Pancreas (tissue), 10 donors: ENCODE measurements around the gene NACC2. TPM values are rescaled to one million over a fixed set of nuclear protein-coding genes. Genes with fewer than 3 reads are reported as not detected.

ENCODE experiments used
- ATAC-seq, 4 donors: fragments of 200-7000 bp; cut with Tn5 transposase; one replicate each; pipeline versions ENCODE4 v1.8.0 to v1.9.1; 2020; ENCODE audit warnings: mild to moderate bottlenecking in 4 of 4, moderate library complexity in 4 of 4
- DNase-seq, 6 donors: peaks; one replicate each; pipeline ENCODE4 v3.0.0-alpha.2; 2020
- FAIRE-seq: peaks from 2 replicates; lab custom pipeline; 2012; peaks lifted over from hg19 to GRCh38; lab: Jason Lieb, UNC
- H3K27ac ChIP-seq, 4 donors: fragments of 200-600 bp; sonication (generic); 1 replicate in 3 of 4; 2 replicates in 1 of 4; pipeline versions ENCODE4 v1.5.0 to v1.8.0; 2020
- H3K27me3 ChIP-seq, 4 donors: fragments of 200-600 bp; one replicate each; pipeline ENCODE4 v1.8.0; 2021
- H3K36me3 ChIP-seq, 3 donors: fragments of 200-600 bp; sonication (generic) in 1 of 3; one replicate each; pipeline versions ENCODE4 v1.5.0 to v1.8.0; 2020 to 2021
- H3K4me1 ChIP-seq, 3 donors: fragments of 200-600 bp; one replicate each; pipeline ENCODE4 v1.8.0; 2021
- H3K4me3 ChIP-seq, 4 donors: fragments of 200-600 bp; sonication (generic) in 2 of 4; one replicate each; pipeline versions ENCODE4 v1.5.0 to v1.8.0; 2020 to 2021
- H3K9me3 ChIP-seq, 4 donors: fragments of 200-600 bp; one replicate each; pipeline ENCODE4 v1.8.0; 2021
- WGBS, 2 donors: extraction: QIAGEN DNeasy Blood & Tissue Kit; methylation state at CpG; one replicate each; pipeline ENCODE4 v1.1.7; 2013; 5-methylcytosine and 5-hydroxymethylcytosine counted together
- intact Hi-C, 3 donors: fragments of 100-400 bp; cut with DNase I; formaldehyde crosslinking; loops; one replicate each; pipeline versions ENCODE4 v1.11.1 to v1.14.2; 2022
- polyA plus RNA-seq, 2 donors: library from polyadenylated mRNA; stranded (reverse); fragments of 200-250 nt; gene quantifications; one replicate each; pipeline ENCODE4 v1.2.3, GENCODE V29; 2013
- total RNA-seq, 6 donors: library from RNA; stranded (reverse); fragmentation: NEBNext Ultra II Directional in 4 of 6; extraction: Animal tissue kit (Norgen Biotek cat#: 25700) in 4 of 6; gene quantifications; one replicate each; pipeline versions ENCODE4 v1.2.1 to v1.2.4, GENCODE V29; 2021 to 2023
- TF ChIP-seq, protein P1 (sequence below), 4 donors: fragments of 200-600 bp; sonication (generic) in 3 of 4; IDR thresholded peaks; one replicate each; pipeline versions ENCODE4 v1.5.0 to v1.8.0; 2021; ENCODE audit warnings: antibody characterized with exemption in 4 of 4
- donor health status: healthy with polysubstance abuse.
- donor health status: DM: no; HTN: no; CAD: no; lungs with moderate emphysema.
- donor health status: DM: no; HTN: no; CAD: no.
- donor health status: control.
- donor health status: control.
- donor health status: Bipolar disorder and iron deficiency.
- donor health status: DM: yes; HTN: yes; CAD: no.
- donor health status: DM: no; HTN: no; CAD: no.
- donor health status: DM: no; HTN: no; CAD: no.
- donor health status: DM: yes; HTN: yes; CAD: no.

Gene NACC2
- total and polyA plus RNA-seq, 8 donors = 4.3 to 12.4 (median 8.2) TPM

DNA sequence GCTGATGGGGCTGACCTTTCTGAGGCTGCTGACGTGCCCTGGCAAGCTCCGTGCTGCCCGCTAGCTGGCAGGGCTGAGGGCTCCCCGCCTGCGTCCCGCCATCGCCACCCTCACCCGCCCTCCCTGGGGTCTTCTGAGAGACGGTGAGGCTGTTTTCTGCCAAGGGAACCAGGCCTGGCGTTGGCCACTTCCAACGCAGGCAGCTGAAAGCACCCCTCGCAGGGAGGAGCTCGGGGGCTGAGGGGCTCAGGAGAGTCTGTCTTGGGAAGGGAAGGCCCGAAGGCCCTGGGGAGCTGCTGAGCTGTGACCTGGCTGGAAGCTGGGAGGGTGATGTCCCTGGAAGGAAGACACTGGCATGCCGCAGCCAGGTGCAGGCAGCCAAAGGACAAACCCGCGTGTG, 33.3 kb upstream of the NACC2 start:
- no peak for FAIRE-seq
- H3K27me3 ChIP-seq = no peaks in the 10 kb centered on the region
- H3K4me1 ChIP-seq = peaks cover 0 to 11% (median 10%) of the 10 kb centered on the region in 3 donors
- no peak for ATAC-seq
- TF ChIP-seq, protein P1, sequence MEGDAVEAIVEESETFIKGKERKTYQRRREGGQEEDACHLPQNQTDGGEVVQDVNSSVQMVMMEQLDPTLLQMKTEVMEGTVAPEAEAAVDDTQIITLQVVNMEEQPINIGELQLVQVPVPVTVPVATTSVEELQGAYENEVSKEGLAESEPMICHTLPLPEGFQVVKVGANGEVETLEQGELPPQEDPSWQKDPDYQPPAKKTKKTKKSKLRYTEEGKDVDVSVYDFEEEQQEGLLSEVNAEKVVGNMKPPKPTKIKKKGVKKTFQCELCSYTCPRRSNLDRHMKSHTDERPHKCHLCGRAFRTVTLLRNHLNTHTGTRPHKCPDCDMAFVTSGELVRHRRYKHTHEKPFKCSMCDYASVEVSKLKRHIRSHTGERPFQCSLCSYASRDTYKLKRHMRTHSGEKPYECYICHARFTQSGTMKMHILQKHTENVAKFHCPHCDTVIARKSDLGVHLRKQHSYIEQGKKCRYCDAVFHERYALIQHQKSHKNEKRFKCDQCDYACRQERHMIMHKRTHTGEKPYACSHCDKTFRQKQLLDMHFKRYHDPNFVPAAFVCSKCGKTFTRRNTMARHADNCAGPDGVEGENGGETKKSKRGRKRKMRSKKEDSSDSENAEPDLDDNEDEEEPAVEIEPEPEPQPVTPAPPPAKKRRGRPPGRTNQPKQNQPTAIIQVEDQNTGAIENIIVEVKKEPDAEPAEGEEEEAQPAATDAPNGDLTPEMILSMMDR (IDR thresholded peaks at IDR 0.05) = no peak
- H3K4me3 ChIP-seq = no peak overlapping the region
- WGBS, 2 donors = 80 to 88% methylated on average over 17 of the region's 17 CpGs
- DNase-seq = peak in 1 of 6 donors; percentile 65
- H3K36me3 ChIP-seq = no peaks in the 10 kb centered on the region
- H3K27ac ChIP-seq = no peak overlapping the region
- intact Hi-C loops = loop anchor here in 1 of 3 donors (10.0 kb wide), 1 partner anchor 154 kb away; no protein-coding TSS in a partner anchor
- H3K9me3 ChIP-seq = no peaks in the 10 kb centered on the region

DNA sequence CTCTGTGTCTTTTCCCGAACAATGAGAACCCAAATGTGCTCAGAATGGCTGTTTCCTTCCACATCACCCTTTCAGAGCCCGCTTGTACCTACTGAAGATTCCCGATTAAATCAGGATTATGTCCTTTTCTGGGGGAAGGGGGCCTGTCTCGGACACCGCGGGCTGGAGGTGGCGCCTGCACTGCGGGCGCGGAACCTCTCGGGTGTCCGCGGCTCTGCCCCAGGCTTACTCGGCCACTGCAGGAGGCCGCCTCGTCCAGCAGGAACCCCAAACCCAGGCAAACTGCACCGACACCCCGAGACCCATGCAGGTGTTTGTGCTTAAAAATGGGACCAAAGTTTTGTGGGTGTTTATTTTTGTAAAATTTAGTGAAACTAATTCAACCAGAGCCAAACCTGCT, 32.2 kb upstream of the NACC2 start:
- no peaks in the 10 kb centered on the region for H3K36me3 ChIP-seq
- H3K4me1 ChIP-seq = peaks cover 0 to 15% (median 10%) of the 10 kb centered on the region in 3 donors
- H3K27ac ChIP-seq = no peak overlapping the region
- peak in 1 of 6 donors; percentile 27 for DNase-seq
- intact Hi-C loops = loop anchor here in 1 of 3 donors (10.0 kb wide), 1 partner anchor 153 kb away; no protein-coding TSS in a partner anchor
- H3K4me3 ChIP-seq = no peak overlapping the region
- no peak for ATAC-seq
- H3K27me3 ChIP-seq = no peaks in the 10 kb centered on the region
- TF ChIP-seq, protein P1 (IDR thresholded peaks at IDR 0.05) = no peak
- H3K9me3 ChIP-seq = no peaks in the 10 kb centered on the region
- FAIRE-seq = no peak
- WGBS, 2 donors = 81 to 83% methylated on average over 18 of the region's 18 CpGs

DNA sequence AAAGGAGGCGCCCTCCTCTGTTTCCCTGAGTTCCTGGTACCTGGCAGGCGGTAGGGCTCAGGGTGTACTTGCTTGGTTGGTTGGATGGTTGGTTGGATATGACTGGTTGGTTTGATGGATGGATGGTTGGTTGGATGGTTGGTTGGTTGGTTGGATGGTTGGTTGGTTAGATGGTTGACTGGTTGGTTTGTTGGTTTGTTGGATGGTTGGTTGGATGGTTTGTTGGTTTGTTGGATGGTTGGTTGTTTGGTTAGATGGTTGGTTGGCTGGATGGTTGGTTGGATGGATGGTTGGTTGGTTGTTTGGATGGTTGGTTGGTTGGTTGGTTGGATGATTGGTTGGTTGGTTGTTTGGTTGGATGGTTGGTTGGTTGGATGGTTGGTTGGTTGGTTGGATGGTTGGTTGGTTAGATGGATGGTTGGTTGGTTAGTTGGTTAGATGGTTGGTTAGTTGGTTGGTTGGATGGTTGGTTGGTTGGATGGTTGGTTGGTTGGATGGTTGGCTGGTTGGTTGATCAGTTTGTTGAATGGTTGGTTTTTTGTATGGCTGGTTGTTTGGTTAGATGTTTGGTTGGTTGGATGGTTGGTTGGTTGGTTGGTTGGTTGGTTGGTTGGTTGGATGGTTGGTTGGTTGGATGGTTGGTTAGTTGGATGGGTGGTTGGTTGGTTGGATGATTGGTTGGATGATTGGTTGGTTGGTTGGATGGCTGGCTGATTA, 30.0 kb upstream of the NACC2 start:
- TF ChIP-seq, protein P1 (IDR thresholded peaks at IDR 0.05) = no peak
- no peaks in the 10 kb centered on the region for H3K9me3 ChIP-seq
- DNase-seq = no peak
- no peaks in the 10 kb centered on the region for H3K27me3 ChIP-seq
- no peak for FAIRE-seq
- intact Hi-C loops = loop anchor here in 2 of 3 donors (5.0 to 10.0 kb wide), 3 partner anchors 150 to 263 kb away; no protein-coding TSS in a partner anchor
- H3K27ac ChIP-seq = no peak overlapping the region
- H3K4me3 ChIP-seq = no peak overlapping the region
- no peak for ATAC-seq
- H3K4me1 ChIP-seq = peaks cover 0 to 6% (median 0%) of the 10 kb centered on the region in 3 donors
- H3K36me3 ChIP-seq = no peaks in the 10 kb centered on the region
- WGBS, 2 donors = 58 to 61% methylated on average over 2 of the region's 2 CpGs

DNA sequence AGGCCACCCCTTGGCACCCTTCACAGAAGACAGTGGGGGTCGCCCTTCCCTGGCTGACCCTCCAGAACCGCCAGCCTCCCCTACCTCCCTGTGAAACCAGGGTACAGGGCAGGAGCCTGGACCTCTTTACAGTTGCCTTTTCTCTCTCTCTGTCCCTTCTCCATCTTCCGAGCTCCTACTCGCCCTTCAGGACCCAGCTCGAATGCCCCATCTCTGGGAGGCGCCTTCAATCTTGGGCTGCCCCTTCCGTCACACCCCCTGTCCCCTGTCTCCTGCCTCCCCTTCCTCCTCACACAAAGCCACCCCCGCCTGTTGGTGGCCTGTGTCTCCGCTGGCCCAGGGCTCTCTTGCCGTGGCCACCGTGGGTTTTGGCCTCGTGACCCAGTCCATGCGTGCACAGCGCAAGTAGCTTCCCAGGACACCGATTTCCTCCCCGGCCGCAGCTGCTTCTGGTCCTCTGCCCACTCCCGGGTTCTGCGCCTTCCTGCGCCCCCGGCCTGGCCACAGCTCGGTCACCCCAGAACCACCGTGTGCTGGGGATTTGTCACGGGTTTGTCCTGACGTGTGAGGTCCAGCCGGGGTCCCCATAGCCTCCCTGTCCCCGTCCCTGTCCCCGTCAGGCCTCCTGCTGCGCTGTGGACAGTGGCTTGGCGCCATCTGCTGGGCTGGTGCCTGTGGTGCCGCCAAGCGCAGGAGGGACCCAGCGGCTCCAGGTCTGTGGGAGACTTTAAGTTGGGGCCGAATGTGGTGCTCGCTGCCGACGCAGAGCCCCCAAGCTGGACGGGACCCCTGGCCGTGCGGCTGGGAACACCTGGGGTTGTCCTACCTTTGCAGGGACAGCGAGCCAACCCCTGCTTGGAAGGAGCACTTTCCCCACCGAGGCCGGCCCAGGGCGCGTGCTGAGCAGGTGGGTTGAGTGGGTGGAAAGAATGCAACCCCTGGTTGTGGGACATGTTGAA, 27.6 kb upstream of the NACC2 start:
- no peak for FAIRE-seq
- Histone ChIP-seq H3K36me3 (no peaks in the 10 kb centered on the region), H3K4me3 (no peak overlapping the region), H3K4me1 (peaks cover 0 to 15% (median 6%) of the 10 kb centered on the region in 3 donors), H3K27ac (no peak overlapping the region), H3K27me3 (no peaks in the 10 kb centered on the region), H3K9me3 (no peaks in the 10 kb centered on the region)
- peak in 3 of 4 donors; percentile 43 to 65 (median 59) for ATAC-seq
- TF ChIP-seq, protein P1 (IDR thresholded peaks at IDR 0.05) = peak; percentile 88 to 94 (median 93)
- WGBS, 2 donors = 23 to 24% methylated on average over 45 of the region's 45 CpGs
- DNase-seq = peak; percentile 54 to 93 (median 79)
- intact Hi-C loops = loop anchor here (2.0 to 10.0 kb wide), 4 partner anchors 148 to 260 kb away; no protein-coding TSS in a partner anchor
